HCT116 (cell line): ENCODE data around the gene TMEM178B. TPM values are rescaled to one million over a fixed set of nuclear protein-coding genes. Genes with fewer than 3 reads are reported as not detected.
"Not testable (repeated sequence)": the region's sequence is repeated elsewhere in the genome, so short reads cannot be mapped to it uniquely, and the experiment has no call there.

Experiments
- ATAC-seq: fragments of 200-7000 bp; cut with Tn5 transposase; 2 replicates; pipeline ENCODE4 v1.9.1; 2020; ENCODE audit warnings: mild to moderate bottlenecking, moderate library complexity
- BruUV-seq: library from RNA; stranded (reverse); fragments of 400-500 nt; replicated peaks from 2 replicates; lab custom pipeline; 2021; lab: Mats Ljungman, UMichigan
- CTCF ChIA-PET: fragments of 300-600 bp; sonication (Branson Sonifier 250); formaldehyde crosslinking; loops from one replicate; lab custom pipeline; 2021; ENCODE audit warnings: antibody characterized with exemption; lab: Charles Lee
- POLR2A ChIA-PET: fragments of 300-600, 350-600 bp; sonication (Branson Sonifier 250); formaldehyde crosslinking; loops from one replicate; lab custom pipeline; 2021; ENCODE audit warnings: antibody characterized with exemption; lab: Charles Lee
- RAD21 ChIA-PET, 2 experiments: fragments of 300-600 bp; sonication (Branson Sonifier 250); formaldehyde crosslinking; loops; one replicate each; lab custom pipeline; 2023; ENCODE audit warnings: low total read pairs in 2 of 2; ENCODE audit not compliant: uncharacterized antibody in 2 of 2, unreplicated experiment in 2 of 2, low non-redundant PET in 1 of 2; lab: Charles Lee
- DNase-seq: peaks from one replicate; pipeline ENCODE4 v3.0.0-alpha.2; 2010; ENCODE audit warnings: low read depth, low spot score
- H2AFZ ChIP-seq: fragments of 200-600 bp; shearing (Covaris generic), sonication (generic); 2 replicates; pipeline ENCODE4 v1.6.1; 2017; ENCODE audit warnings: low read depth, mixed run types, mixed read lengths, antibody characterized with exemption, low read length; ENCODE audit not compliant: poor library complexity, severe bottlenecking
- H3K27ac ChIP-seq: 2 replicates; pipeline ENCODE4 v1.5.1; 2012; ENCODE audit warnings: low read depth, low read length
- H3K27me3 ChIP-seq: fragments of 200-600 bp; sonication (generic); 2 replicates; pipeline ENCODE4 v1.6.1; 2016; ENCODE audit warnings: mixed run types, low read length, mixed read lengths; ENCODE audit not compliant: insufficient read depth
- H3K36me3 ChIP-seq, 2 experiments: fragments of 200-500 bp in 1 of 2; fragments of 200-600 bp in 1 of 2; sonication (Bioruptor generic) in 1 of 2; sonication (generic) in 1 of 2; 2 replicates each; pipeline versions ENCODE4 v1.5.1 to v1.6.1; 2014 to 2016; ENCODE audit warnings: low read length in 2 of 2, inconsistent platforms in 1 of 2, mixed read lengths in 1 of 2, mixed run types in 1 of 2; ENCODE audit not compliant: insufficient read depth in 2 of 2, control insufficient read depth in 1 of 2
- H3K4me1 ChIP-seq, 2 experiments: fragments of 200-600 bp in 1 of 2; sonication (generic) in 1 of 2; 2 replicates each; pipeline versions ENCODE4 v1.5.1 to v1.6.1; 2012 to 2017; ENCODE audit warnings: low read length in 2 of 2, inconsistent platforms in 1 of 2, mild to moderate bottlenecking in 1 of 2, mixed read lengths in 1 of 2, mixed run types in 1 of 2, moderate library complexity in 1 of 2; ENCODE audit not compliant: insufficient read depth in 2 of 2, control insufficient read depth in 1 of 2
- H3K4me2 ChIP-seq: fragments of 200-600 bp; sonication (generic); 2 replicates; pipeline ENCODE4 v1.6.1; 2017; ENCODE audit warnings: mixed run types, low read length, mixed read lengths
- H3K4me3 ChIP-seq, 2 experiments: fragments of 200-600 bp in 1 of 2; sonication (generic) in 1 of 2; replicated peaks in 1 of 2; 2 replicates each; pipeline ENCODE4 v1.5.1; 2011 to 2016; ENCODE audit warnings: low read length in 2 of 2, control low read depth in 1 of 2, low read depth in 1 of 2, mild to moderate bottlenecking in 1 of 2, mixed read lengths in 1 of 2, mixed run types in 1 of 2
- H3K79me2 ChIP-seq: fragments of 200-600 bp; sonication (generic); 2 replicates; pipeline ENCODE4 v1.6.1; 2017; ENCODE audit warnings: mild to moderate bottlenecking, mixed run types, low read length, moderate library complexity, mixed read lengths; ENCODE audit not compliant: insufficient read depth
- H3K9ac ChIP-seq: fragments of 200-600 bp; sonication (generic); 2 replicates; pipeline ENCODE4 v1.6.1; 2016; ENCODE audit warnings: low read length, mixed read lengths
- H3K9me2 ChIP-seq: fragments of 200-600 bp; sonication (generic), shearing (Covaris generic); 2 replicates; pipeline ENCODE4 v1.6.1; 2017; ENCODE audit warnings: mixed run types, mild to moderate bottlenecking, moderate library complexity; ENCODE audit not compliant: insufficient read depth
- H3K9me3 ChIP-seq, 2 experiments: fragments of 200-500 bp in 1 of 2; fragments of 200-600 bp in 1 of 2; sonication (Bioruptor generic) in 1 of 2; sonication (generic) in 1 of 2; 2 replicates each; pipeline ENCODE4 v1.6.1; 2014 to 2017; ENCODE audit warnings: low read length in 2 of 2, mixed read lengths in 2 of 2, inconsistent platforms in 1 of 2, low read depth in 1 of 2, mild to moderate bottlenecking in 1 of 2, mixed run types in 1 of 2, moderate library complexity in 1 of 2; ENCODE audit not compliant: control insufficient read depth in 1 of 2, insufficient read depth in 1 of 2
- H4K20me1 ChIP-seq: fragments of 200-600 bp; sonication (generic), shearing (Covaris generic); 2 replicates; pipeline ENCODE4 v1.6.1; 2017; ENCODE audit warnings: mixed run types, mild to moderate bottlenecking, moderate library complexity; ENCODE audit not compliant: insufficient read depth
- CEBPB ChIP-seq: IDR thresholded peaks from 2 replicates; pipeline ENCODE4 v1.6.1; 2012; ENCODE audit warnings: low read depth
- ELF1 ChIP-seq: IDR thresholded peaks from 2 replicates; pipeline ENCODE4 v1.6.1; 2012; ENCODE audit warnings: low read depth, borderline replicate concordance
- EZH2phosphoT487 ChIP-seq: fragments of 200-600 bp; IDR thresholded peaks from 2 replicates; pipeline ENCODE4 v1.6.1; 2018; ENCODE audit warnings: antibody characterized with exemption, borderline replicate concordance
- POLR2AphosphoS5 ChIP-seq: IDR thresholded peaks from 2 replicates; pipeline ENCODE4 v1.6.1; 2011; ENCODE audit warnings: mild to moderate bottlenecking, low read depth, low read length, moderate library complexity
- SIN3A ChIP-seq: IDR thresholded peaks from 2 replicates; pipeline ENCODE4 v1.6.1; 2012; ENCODE audit warnings: low read depth
- SRF ChIP-seq: IDR thresholded peaks from 2 replicates; pipeline ENCODE4 v1.6.1; 2012; ENCODE audit warnings: low read depth
- YY1 ChIP-seq: IDR thresholded peaks from 2 replicates; pipeline ENCODE4 v1.6.1; 2011; ENCODE audit warnings: low read length, low read depth, moderate library complexity, mild to moderate bottlenecking; ENCODE audit not compliant: insufficient replicate concordance; ENCODE audit errors: extremely low read depth
- ZNF274 ChIP-seq: fragments of 200-500 bp; sonication (Bioruptor generic); IDR thresholded peaks from 2 replicates; pipeline ENCODE4 v1.6.1; 2014; ENCODE audit warnings: mild to moderate bottlenecking, low read depth, low read length, inconsistent platforms
- intact Hi-C: fragments of 100-400 bp; cut with micrococcal nuclease; formaldehyde crosslinking; loops from 2 replicates; pipeline ENCODE4 v1.10.0; 2022
- total RNA-seq: library from RNA; stranded (reverse); gene quantifications from one replicate; pipeline ENCODE4 v1.2.1, GENCODE V29; 2021; ENCODE audit not compliant: unreplicated experiment
- TF ChIP-seq, protein P1 (sequence below): IDR thresholded peaks from 2 replicates; pipeline ENCODE4 v1.6.1; 2012
- TF ChIP-seq, protein P2 (sequence below), 3 experiments: fragments of 200-600 bp in 1 of 3; sonication (generic) in 1 of 3; IDR thresholded peaks in 2 of 3; conservative IDR thresholded peaks in 1 of 3; 2 replicates each; pipeline ENCODE4 v1.5.1; 2012 to 2017; ENCODE audit warnings: low read depth in 2 of 3, low read length in 2 of 3, antibody characterized with exemption in 1 of 3, borderline replicate concordance in 1 of 3, control low read depth in 1 of 3, mild to moderate bottlenecking in 1 of 3, mixed read lengths in 1 of 3, mixed run types in 1 of 3, moderate library complexity in 1 of 3; ENCODE audit not compliant: insufficient read depth in 1 of 3
- TF ChIP-seq, protein P3 (sequence below): IDR thresholded peaks from 2 replicates; pipeline ENCODE4 v1.6.1; 2012; ENCODE audit warnings: low read depth
- TF ChIP-seq, protein P4 (sequence below): IDR thresholded peaks from 2 replicates; pipeline ENCODE4 v1.6.1; 2011; ENCODE audit warnings: mild to moderate bottlenecking, low read length, moderate library complexity; ENCODE audit not compliant: insufficient replicate concordance; ENCODE audit errors: extremely low read depth

Gene TMEM178B
- total RNA-seq, 1 experiment from 2014 or later, result 0.02 TPM

DNA sequence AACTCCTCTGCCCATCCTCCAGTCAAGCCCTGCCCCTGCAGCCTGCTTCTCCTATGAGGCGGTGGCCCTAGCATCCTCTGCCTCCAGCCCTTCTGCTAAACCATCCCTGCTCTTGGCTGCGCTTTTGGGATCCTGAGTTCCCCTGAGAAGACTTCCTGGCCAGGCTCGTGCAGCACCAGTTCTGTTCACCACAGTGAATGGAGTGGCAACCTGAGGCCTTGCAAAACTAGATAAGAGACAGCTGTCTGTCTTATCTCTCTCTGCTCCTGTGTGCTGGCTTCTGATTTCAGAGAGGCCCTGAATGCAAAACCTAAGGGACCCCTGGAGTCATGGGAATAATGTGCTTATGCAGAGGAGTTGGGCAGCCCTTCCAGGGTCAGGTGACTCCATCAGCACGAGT lies 119.2 kb downstream of the TMEM178B start:
- Histone ChIP-seq H3K9me2 (no peaks in the 10 kb centered on the region), H3K36me3 (no peaks in the 10 kb centered on the region), H3K27me3 (0 out of 2 replicates have a peak, but pooled peaks cover 3% of the 10 kb centered on the region), H3K79me2 (no peaks in the 10 kb centered on the region), H4K20me1 (0 out of 2 replicates have a peak, but pooled peaks cover 3% of the 10 kb centered on the region), H3K4me3 (no peak overlapping the region), H3K4me1 (no peaks in the 10 kb centered on the region; a peak in 1 of 4 replicates), H2AFZ (no peak overlapping the region), H3K9me3 (no peaks in the 10 kb centered on the region), H3K27ac (no peak overlapping the region), H3K9ac (no peak overlapping the region), H3K4me2 (no peak overlapping the region)
- no TSS peak for BruUV-seq
- TF ChIP-seq, protein P1, sequence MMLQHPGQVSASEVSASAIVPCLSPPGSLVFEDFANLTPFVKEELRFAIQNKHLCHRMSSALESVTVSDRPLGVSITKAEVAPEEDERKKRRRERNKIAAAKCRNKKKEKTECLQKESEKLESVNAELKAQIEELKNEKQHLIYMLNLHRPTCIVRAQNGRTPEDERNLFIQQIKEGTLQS, result no peak
- TF ChIP-seq, protein P2, sequence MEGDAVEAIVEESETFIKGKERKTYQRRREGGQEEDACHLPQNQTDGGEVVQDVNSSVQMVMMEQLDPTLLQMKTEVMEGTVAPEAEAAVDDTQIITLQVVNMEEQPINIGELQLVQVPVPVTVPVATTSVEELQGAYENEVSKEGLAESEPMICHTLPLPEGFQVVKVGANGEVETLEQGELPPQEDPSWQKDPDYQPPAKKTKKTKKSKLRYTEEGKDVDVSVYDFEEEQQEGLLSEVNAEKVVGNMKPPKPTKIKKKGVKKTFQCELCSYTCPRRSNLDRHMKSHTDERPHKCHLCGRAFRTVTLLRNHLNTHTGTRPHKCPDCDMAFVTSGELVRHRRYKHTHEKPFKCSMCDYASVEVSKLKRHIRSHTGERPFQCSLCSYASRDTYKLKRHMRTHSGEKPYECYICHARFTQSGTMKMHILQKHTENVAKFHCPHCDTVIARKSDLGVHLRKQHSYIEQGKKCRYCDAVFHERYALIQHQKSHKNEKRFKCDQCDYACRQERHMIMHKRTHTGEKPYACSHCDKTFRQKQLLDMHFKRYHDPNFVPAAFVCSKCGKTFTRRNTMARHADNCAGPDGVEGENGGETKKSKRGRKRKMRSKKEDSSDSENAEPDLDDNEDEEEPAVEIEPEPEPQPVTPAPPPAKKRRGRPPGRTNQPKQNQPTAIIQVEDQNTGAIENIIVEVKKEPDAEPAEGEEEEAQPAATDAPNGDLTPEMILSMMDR (IDR thresholded peaks at IDR 0.05 in 2 of 3, conservative IDR thresholded peaks at IDR 0.05 in 1 of 3; ENCODE audit: borderline replicate concordance in 1 of 3, insufficient read depth in 1 of 3, low read depth in 2 of 3, low read length in 2 of 3), result no peak
- TF ChIP-seq SRF (no peak), CEBPB (no peak), SIN3A (no peak), ZNF274 (no peak), YY1 (no peak), EZH2phosphoT487 (no peak), POLR2AphosphoS5 (no peak), ELF1 (no peak)
- TF ChIP-seq, protein P3, sequence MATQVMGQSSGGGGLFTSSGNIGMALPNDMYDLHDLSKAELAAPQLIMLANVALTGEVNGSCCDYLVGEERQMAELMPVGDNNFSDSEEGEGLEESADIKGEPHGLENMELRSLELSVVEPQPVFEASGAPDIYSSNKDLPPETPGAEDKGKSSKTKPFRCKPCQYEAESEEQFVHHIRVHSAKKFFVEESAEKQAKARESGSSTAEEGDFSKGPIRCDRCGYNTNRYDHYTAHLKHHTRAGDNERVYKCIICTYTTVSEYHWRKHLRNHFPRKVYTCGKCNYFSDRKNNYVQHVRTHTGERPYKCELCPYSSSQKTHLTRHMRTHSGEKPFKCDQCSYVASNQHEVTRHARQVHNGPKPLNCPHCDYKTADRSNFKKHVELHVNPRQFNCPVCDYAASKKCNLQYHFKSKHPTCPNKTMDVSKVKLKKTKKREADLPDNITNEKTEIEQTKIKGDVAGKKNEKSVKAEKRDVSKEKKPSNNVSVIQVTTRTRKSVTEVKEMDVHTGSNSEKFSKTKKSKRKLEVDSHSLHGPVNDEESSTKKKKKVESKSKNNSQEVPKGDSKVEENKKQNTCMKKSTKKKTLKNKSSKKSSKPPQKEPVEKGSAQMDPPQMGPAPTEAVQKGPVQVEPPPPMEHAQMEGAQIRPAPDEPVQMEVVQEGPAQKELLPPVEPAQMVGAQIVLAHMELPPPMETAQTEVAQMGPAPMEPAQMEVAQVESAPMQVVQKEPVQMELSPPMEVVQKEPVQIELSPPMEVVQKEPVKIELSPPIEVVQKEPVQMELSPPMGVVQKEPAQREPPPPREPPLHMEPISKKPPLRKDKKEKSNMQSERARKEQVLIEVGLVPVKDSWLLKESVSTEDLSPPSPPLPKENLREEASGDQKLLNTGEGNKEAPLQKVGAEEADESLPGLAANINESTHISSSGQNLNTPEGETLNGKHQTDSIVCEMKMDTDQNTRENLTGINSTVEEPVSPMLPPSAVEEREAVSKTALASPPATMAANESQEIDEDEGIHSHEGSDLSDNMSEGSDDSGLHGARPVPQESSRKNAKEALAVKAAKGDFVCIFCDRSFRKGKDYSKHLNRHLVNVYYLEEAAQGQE, result no peak
- TF ChIP-seq, protein P4, sequence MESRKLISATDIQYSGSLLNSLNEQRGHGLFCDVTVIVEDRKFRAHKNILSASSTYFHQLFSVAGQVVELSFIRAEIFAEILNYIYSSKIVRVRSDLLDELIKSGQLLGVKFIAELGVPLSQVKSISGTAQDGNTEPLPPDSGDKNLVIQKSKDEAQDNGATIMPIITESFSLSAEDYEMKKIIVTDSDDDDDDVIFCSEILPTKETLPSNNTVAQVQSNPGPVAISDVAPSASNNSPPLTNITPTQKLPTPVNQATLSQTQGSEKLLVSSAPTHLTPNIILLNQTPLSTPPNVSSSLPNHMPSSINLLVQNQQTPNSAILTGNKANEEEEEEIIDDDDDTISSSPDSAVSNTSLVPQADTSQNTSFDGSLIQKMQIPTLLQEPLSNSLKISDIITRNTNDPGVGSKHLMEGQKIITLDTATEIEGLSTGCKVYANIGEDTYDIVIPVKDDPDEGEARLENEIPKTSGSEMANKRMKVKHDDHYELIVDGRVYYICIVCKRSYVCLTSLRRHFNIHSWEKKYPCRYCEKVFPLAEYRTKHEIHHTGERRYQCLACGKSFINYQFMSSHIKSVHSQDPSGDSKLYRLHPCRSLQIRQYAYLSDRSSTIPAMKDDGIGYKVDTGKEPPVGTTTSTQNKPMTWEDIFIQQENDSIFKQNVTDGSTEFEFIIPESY, result no peak
- ChIA-PET CTCF (no interaction called here), POLR2A (no interaction called here), RAD21 (no interaction called here)
- intact Hi-C loops, result no loop called here
- ATAC-seq (no peak), DNase-seq (no peak)

DNA sequence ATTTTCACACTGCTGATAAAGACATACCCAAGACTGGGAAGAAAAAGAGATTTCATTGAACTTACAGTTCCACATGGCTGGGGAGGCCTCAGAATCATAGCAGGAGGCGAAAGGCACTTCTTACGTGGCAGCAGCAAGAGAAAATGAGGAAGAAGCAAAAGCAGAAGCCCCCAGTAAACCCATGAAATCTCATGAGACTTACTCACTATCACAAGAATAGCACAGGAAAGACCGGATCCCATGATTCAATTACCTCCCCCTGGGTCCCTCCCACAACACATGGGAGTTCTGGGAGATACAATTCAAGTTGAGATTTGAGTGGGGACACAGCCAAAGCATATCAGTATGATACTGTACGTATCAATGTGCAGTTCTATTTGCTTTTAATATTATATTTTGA lies 121.9 kb downstream of the TMEM178B start:
- POLR2A ChIA-PET, CTCF ChIA-PET, intact Hi-C loops, H3K4me1 ChIP-seq, BruUV-seq, H2AFZ ChIP-seq, H3K79me2 ChIP-seq, DNase-seq, H3K4me2 ChIP-seq, H4K20me1 ChIP-seq, H3K4me3 ChIP-seq, H3K9me3 ChIP-seq, ATAC-seq, RAD21 ChIA-PET, H3K36me3 ChIP-seq, H3K27ac ChIP-seq, H3K27me3 ChIP-seq, H3K9ac ChIP-seq, H3K9me2 ChIP-seq: not testable (repeated sequence)
